SK-N-SH treated with all-trans-retinoic acid at 6 μM for 48 hours (cell line): Measurements from ENCODE around the gene TTC27.

ENCODE experiments used
- ARNTL ChIP-seq: fragments of 450-650 bp; formaldehyde crosslinking; IDR thresholded peaks from 2 replicates; pipeline ENCODE4 v1.5.0; 2020; ENCODE audit warnings: low read depth, mild to moderate bottlenecking, moderate library complexity, borderline replicate concordance
- CREB5 ChIP-seq: fragments of 250-450 bp; sonication (Bioruptor Pico); IDR thresholded peaks from 2 replicates; pipeline ENCODE4 v1.5.1; 2020; ENCODE audit warnings: low read depth, mild to moderate bottlenecking, moderate library complexity
- CSRNP3 ChIP-seq: fragments of 250-450 bp; sonication (Bioruptor Pico); IDR thresholded peaks from 2 replicates; pipeline ENCODE4 v1.5.1; 2021; ENCODE audit warnings: mild to moderate bottlenecking, moderate library complexity
- ESRRG ChIP-seq: fragments of 250-450 bp; sonication (Bioruptor Pico); IDR thresholded peaks from 2 replicates; pipeline ENCODE4 v1.6.1; 2021; ENCODE audit warnings: mild to moderate bottlenecking
- GLIS3 ChIP-seq: fragments of 250-450 bp; sonication (Bioruptor Pico); IDR thresholded peaks from 2 replicates; pipeline ENCODE4 v1.5.0; 2020; ENCODE audit warnings: mild to moderate bottlenecking, moderate library complexity
- PATZ1 ChIP-seq: fragments of 250-450 bp; sonication (Bioruptor Pico); IDR thresholded peaks from 2 replicates; pipeline ENCODE4 v1.8.0; 2020; ENCODE audit warnings: mild to moderate bottlenecking, moderate library complexity, borderline replicate concordance
- PPARA ChIP-seq: fragments of 250-450 bp; sonication (Bioruptor Pico); IDR thresholded peaks from 2 replicates; pipeline ENCODE4 v1.5.0; 2020; ENCODE audit warnings: mild to moderate bottlenecking, borderline replicate concordance
- TCF4 ChIP-seq: fragments of 250-450 bp; sonication (Bioruptor Pico); IDR thresholded peaks from 2 replicates; pipeline ENCODE4 v1.8.0; 2021; ENCODE audit warnings: mild to moderate bottlenecking, moderate library complexity, borderline replicate concordance
- ZFP3 ChIP-seq: fragments of 250-450 bp; sonication (Bioruptor Pico); IDR thresholded peaks from 2 replicates; pipeline ENCODE4 v1.5.0; 2020; ENCODE audit warnings: mild to moderate bottlenecking, moderate library complexity
- ZFP30 ChIP-seq: fragments of 450-650 bp; formaldehyde crosslinking; IDR thresholded peaks from 2 replicates; pipeline ENCODE4 v1.5.0; 2022; ENCODE audit warnings: mild to moderate bottlenecking, moderate library complexity
- ZNF70 ChIP-seq: fragments of 450-650 bp; formaldehyde crosslinking; IDR thresholded peaks from 2 replicates; pipeline ENCODE4 v1.5.0; 2020; ENCODE audit warnings: mild to moderate bottlenecking, moderate library complexity

GRCh38 chr2:32820088-32820487, 192.2 kb downstream of the TTC27 start:
- TF ChIP-seq CSRNP3 (CRISPR knock-in tag), result no peak
- no peak for TF ChIP-seq ZFP30 (CRISPR knock-in tag)
- TF ChIP-seq ARNTL (CRISPR knock-in tag), result no peak
- TF ChIP-seq TCF4 (CRISPR knock-in tag), result no peak
- TF ChIP-seq ZFP3 (CRISPR knock-in tag), result no peak
- no peak for TF ChIP-seq PPARA (CRISPR knock-in tag)
- no peak for TF ChIP-seq PATZ1 (CRISPR knock-in tag)
- TF ChIP-seq GLIS3, result no peak
- TF ChIP-seq ZNF70 (CRISPR knock-in tag), result no peak
- TF ChIP-seq ESRRG (CRISPR knock-in tag), result no peak
- TF ChIP-seq CREB5 (CRISPR knock-in tag), result no peak
